ENCODE results near the gene ZFYVE19.

DNA sequence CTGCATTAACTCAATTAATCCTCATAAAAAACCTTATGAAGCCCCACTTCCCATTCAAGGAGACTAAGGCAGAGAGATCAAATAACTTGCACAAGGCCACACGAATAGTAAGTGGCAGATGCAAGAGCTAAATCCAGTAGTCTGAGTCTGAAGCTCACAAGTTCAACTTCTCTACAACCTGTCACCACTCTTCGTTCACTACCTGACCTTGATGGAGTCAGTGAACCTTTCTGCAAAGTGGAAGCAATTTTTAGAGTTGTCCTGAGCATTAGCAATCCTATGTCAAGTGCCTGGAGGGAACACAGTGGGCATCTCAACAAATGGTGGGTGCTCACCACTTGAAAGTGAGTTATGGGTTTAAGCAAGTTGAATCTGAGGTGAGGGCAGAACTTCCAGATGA, 34.9 kb downstream of the ZFYVE19 start:
- TF ChIP-seq CTCF (IDR thresholded peaks at IDR 0.05) (no peak), EP300 (IDR thresholded peaks at IDR 0.05) (no peak), POLR2A (IDR thresholded peaks at IDR 0.05) (no peak)
